Psoas muscle (tissue), 8 donors: Measurements from ENCODE around the gene QRICH2. TPM values are rescaled to one million over a fixed set of nuclear protein-coding genes. Genes with fewer than 3 reads are reported as not detected.

ENCODE experiments used
- ATAC-seq, 4 donors: fragments of 200-7000 bp; cut with Tn5 transposase; one replicate each; pipeline ENCODE4 v1.9.1; 2020; ENCODE audit warnings: moderate library complexity in 3 of 4, mild to moderate bottlenecking in 2 of 4
- DNase-seq, 2 donors: peaks; one replicate each; pipeline ENCODE4 v3.0.0-alpha.2; 2020
- H3K27ac ChIP-seq: fragments of 200-600 bp; one replicate; pipeline ENCODE4 v1.8.0; 2022
- H3K27me3 ChIP-seq, 3 donors: fragments of 200-600 bp in 1 of 3; one replicate each; pipeline versions ENCODE4 v1.6.1 to v1.8.0; 2013 to 2022; ENCODE audit warnings: low read length in 2 of 3, mild to moderate bottlenecking in 2 of 3, moderate library complexity in 1 of 3; ENCODE audit not compliant: insufficient read depth in 3 of 3
- H3K36me3 ChIP-seq, 2 donors: fragments of 200-600 bp in 1 of 2; one replicate each; pipeline versions ENCODE4 v1.6.1 to v1.8.0; 2013 to 2022; ENCODE audit warnings: low read depth in 1 of 2, mild to moderate bottlenecking in 1 of 2, moderate library complexity in 1 of 2; ENCODE audit not compliant: insufficient read depth in 1 of 2
- H3K4me1 ChIP-seq: fragments of 200-600 bp; one replicate; pipeline ENCODE4 v1.8.0; 2022
- H3K4me3 ChIP-seq: fragments of 200-600 bp; one replicate; pipeline ENCODE4 v1.8.0; 2022; ENCODE audit warnings: mild to moderate bottlenecking
- H3K9me3 ChIP-seq: fragments of 200-600 bp; one replicate; pipeline ENCODE4 v1.8.0; 2022
- WGBS, 3 donors: extraction: QIAGEN DNeasy Blood & Tissue Kit; methylation state at CpG; one replicate each; pipeline versions ENCODE4 v1.1.6 to v1.1.7; 2013; 5-methylcytosine and 5-hydroxymethylcytosine counted together
- intact Hi-C, 2 donors: fragments of 100-400 bp; cut with DNase I; formaldehyde crosslinking; loops; one replicate each; pipeline versions ENCODE4 v1.11.0 to v1.14.2; 2022
- polyA plus RNA-seq, 3 donors: library from polyadenylated mRNA; stranded (reverse); fragments of 200-250 nt; gene quantifications; one replicate each; pipeline ENCODE4 v1.2.3, GENCODE V29; 2013
- total RNA-seq, 4 donors: library from RNA; stranded (reverse); fragmentation: NEBNext Ultra II Directional in 2 of 4; extraction: Animal tissue kit (Norgen Biotek cat#: 25700) in 2 of 4; gene quantifications; one replicate each; pipeline versions ENCODE4 v1.2.1 to v1.2.4, GENCODE V29; 2021 to 2023
- TF ChIP-seq, protein P1 (sequence below): fragments of 200-600 bp; IDR thresholded peaks from one replicate; pipeline ENCODE4 v1.8.0; 2022; ENCODE audit warnings: antibody characterized with exemption
- donor health status: healthy with polysubstance abuse.
- donor health status: DM: no; HTN: no; CAD: no; lungs with moderate emphysema.
- donor health status: Bipolar disorder and iron deficiency.
- donor health status: healthy.
- donor health status: DM: yes; HTN: yes; CAD: no.
- donor health status: DM: no; HTN: no; CAD: no.
- donor health status: DM: no; HTN: no; CAD: no.
- donor health status: DM: yes; HTN: yes; CAD: no.

Gene QRICH2
- total and polyA plus RNA-seq, 7 donors, result 0.69 to 1.5 (median 1.1) TPM

- TF ChIP-seq, protein P1, sequence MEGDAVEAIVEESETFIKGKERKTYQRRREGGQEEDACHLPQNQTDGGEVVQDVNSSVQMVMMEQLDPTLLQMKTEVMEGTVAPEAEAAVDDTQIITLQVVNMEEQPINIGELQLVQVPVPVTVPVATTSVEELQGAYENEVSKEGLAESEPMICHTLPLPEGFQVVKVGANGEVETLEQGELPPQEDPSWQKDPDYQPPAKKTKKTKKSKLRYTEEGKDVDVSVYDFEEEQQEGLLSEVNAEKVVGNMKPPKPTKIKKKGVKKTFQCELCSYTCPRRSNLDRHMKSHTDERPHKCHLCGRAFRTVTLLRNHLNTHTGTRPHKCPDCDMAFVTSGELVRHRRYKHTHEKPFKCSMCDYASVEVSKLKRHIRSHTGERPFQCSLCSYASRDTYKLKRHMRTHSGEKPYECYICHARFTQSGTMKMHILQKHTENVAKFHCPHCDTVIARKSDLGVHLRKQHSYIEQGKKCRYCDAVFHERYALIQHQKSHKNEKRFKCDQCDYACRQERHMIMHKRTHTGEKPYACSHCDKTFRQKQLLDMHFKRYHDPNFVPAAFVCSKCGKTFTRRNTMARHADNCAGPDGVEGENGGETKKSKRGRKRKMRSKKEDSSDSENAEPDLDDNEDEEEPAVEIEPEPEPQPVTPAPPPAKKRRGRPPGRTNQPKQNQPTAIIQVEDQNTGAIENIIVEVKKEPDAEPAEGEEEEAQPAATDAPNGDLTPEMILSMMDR, result no peak
- no peaks in the 10 kb centered on the region for H3K9me3 ChIP-seq
- H3K27ac ChIP-seq, result no peak overlapping the region
- ATAC-seq (no peak), DNase-seq (no peak)
- intact Hi-C loops, result no loop called here
- H3K36me3 ChIP-seq, result peaks cover 2 to 43% of the 10 kb centered on the region in 2 donors
- WGBS, 3 donors, result 94 to 97% (median 97%) methylated on average over 6 of the region's 6 CpGs
- no peaks in the 10 kb centered on the region for H3K27me3 ChIP-seq
- no peak overlapping the region for H3K4me3 ChIP-seq
- H3K4me1 ChIP-seq, result no peaks in the 10 kb centered on the region
These were observed 33.2 kb upstream of the QRICH2 start for GRCh38 chr17:76341301-76341700.

DNA sequence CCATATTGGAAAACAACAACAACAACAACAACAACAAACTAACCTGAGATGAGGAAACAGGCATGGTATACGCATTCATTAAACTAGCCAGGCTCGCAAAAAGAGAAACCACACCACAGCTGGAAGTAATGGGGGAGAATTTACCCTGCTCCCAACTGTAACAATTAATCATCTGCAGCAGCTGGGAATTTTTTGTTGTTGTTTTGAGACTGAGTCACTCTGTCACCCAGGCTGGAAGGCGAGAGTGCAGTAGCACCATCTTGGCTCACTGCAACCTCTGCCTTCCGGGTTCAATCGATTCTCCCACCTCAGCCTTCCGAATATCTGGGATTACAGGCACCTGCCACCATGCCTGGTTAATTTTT is 29.3 kb upstream of the QRICH2 start:
- H3K36me3 ChIP-seq, result peaks cover 0 to 7% of the 10 kb centered on the region in 2 donors
- peak in 1 of 4 donors; percentile 42 for ATAC-seq
- H3K27me3 ChIP-seq, result no peaks in the 10 kb centered on the region
- TF ChIP-seq, protein P1, result no peak
- peaks cover 2% of the 10 kb centered on the region for H3K4me1 ChIP-seq
- H3K4me3 ChIP-seq, result no peak overlapping the region
- no peaks in the 10 kb centered on the region for H3K9me3 ChIP-seq
- 65 to 68% (median 67%) methylated on average over 6 of the region's 6 CpGs for whole genome bisulfite sequencing, 3 donors
- intact Hi-C loops, result no loop called here
- no peak overlapping the region for H3K27ac ChIP-seq
- DNase-seq, result no peak

DNA sequence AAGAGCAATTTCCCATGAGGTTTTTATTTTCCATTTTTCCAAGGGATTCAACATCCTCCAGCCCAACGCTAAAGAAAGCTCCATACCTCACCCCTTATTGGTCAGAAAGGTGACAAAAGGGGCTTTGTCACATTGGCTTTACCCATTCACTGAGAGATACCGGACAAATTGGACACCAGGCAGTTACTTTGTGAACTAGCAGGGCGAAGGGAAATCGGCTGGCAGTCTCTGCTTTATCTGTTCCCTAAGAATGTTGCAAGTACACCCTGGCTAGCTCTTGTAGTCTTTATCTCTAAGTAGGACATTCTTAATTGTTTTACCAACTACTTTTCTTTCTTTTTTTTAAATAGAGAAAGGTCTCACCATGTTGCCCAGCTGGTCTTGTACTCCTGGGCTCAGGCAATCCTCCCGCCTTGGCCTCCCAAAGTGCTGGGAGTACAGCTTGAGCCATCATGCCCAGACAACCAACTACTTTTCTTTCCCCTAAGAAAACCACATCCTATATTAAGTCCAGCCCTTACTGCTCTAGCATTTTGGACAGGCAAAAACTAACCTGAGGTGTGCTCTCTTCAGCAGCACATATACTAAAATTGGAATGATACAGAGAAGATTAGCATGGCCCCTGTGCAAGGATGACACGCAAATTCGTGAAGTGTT is 28.8 kb upstream of the QRICH2 start:
- TF ChIP-seq, protein P1, result no peak
- WGBS, 3 donors, result 73 to 85% (median 80%) methylated on average over 7 of the region's 7 CpGs
- no peaks in the 10 kb centered on the region for H3K9me3 ChIP-seq
- ATAC-seq, result no peak
- H3K27me3 ChIP-seq, result no peaks in the 10 kb centered on the region
- peaks cover 0 to 5% of the 10 kb centered on the region in 2 donors for H3K36me3 ChIP-seq
- DNase-seq, result no peak
- no peak overlapping the region for H3K4me3 ChIP-seq
- peaks cover 5% of the 10 kb centered on the region for H3K4me1 ChIP-seq
- no peak overlapping the region for H3K27ac ChIP-seq
- intact Hi-C loops, result no loop called here

GRCh38 chr17:76335716-76336381 is 27.8 kb upstream of the QRICH2 start:
- WGBS, 3 donors, result 94 to 95% (median 95%) methylated on average over 9 of the region's 9 CpGs
- DNase-seq, result no peak

More at GRCh38 chr17:76335716-76336381, 27.8 kb upstream of the QRICH2 start:
- Histone ChIP-seq H3K9me3 (no peaks in the 10 kb centered on the region), H3K4me1 (peaks cover 5% of the 10 kb centered on the region), H3K27ac (no peak overlapping the region), H3K4me3 (no peak overlapping the region), H3K36me3 (peaks cover 0 to 11% of the 10 kb centered on the region in 2 donors), H3K27me3 (no peaks in the 10 kb centered on the region)
- TF ChIP-seq, protein P1, result no peak
- intact Hi-C loops, result no loop called here
- ATAC-seq, result no peak
